ENCODE measurements around the gene GMPPA.

DNA sequence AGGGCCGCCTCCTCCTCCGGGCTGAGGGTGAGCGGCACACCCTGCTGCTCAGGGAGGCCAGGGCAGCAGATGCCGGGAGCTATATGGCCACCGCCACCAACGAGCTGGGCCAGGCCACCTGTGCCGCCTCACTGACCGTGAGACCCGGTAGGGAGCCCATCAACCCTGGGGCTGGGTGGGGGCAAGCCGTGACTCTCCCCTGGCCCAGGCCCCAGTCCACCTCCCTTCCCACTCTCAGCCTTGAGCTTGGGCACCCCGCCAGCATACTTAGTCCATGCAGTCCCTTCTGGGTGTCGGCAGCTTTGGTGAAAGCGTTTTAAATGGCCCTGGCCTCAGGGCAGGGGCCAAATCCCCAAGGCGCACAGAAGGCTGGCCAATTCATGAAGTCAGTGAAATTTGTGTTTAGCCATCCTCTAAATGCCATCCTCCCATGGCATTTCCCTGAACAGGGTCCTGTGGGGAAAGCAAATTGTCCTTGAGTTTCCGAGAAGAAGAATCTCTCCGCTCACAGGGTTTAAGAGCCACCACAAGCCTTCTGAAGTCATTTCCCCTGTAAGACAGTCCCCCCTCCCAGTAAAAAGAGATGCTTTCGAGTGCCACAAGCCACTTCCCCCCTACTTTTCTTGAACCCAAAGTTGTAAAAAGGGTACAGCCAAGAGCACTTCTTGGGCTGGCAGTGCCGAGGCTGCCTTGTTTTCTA is 46.9 kb upstream of the GMPPA start:
- TF ChIP-seq, protein P1, sequence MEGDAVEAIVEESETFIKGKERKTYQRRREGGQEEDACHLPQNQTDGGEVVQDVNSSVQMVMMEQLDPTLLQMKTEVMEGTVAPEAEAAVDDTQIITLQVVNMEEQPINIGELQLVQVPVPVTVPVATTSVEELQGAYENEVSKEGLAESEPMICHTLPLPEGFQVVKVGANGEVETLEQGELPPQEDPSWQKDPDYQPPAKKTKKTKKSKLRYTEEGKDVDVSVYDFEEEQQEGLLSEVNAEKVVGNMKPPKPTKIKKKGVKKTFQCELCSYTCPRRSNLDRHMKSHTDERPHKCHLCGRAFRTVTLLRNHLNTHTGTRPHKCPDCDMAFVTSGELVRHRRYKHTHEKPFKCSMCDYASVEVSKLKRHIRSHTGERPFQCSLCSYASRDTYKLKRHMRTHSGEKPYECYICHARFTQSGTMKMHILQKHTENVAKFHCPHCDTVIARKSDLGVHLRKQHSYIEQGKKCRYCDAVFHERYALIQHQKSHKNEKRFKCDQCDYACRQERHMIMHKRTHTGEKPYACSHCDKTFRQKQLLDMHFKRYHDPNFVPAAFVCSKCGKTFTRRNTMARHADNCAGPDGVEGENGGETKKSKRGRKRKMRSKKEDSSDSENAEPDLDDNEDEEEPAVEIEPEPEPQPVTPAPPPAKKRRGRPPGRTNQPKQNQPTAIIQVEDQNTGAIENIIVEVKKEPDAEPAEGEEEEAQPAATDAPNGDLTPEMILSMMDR (IDR thresholded peaks at IDR 0.05): no peak
- TF ChIP-seq, protein P2, sequence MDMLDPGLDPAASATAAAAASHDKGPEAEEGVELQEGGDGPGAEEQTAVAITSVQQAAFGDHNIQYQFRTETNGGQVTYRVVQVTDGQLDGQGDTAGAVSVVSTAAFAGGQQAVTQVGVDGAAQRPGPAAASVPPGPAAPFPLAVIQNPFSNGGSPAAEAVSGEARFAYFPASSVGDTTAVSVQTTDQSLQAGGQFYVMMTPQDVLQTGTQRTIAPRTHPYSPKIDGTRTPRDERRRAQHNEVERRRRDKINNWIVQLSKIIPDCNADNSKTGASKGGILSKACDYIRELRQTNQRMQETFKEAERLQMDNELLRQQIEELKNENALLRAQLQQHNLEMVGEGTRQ (CRISPR knock-in tag; IDR thresholded peaks at IDR 0.05): no peak
- TF ChIP-seq, protein P3, sequence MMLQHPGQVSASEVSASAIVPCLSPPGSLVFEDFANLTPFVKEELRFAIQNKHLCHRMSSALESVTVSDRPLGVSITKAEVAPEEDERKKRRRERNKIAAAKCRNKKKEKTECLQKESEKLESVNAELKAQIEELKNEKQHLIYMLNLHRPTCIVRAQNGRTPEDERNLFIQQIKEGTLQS (CRISPR knock-in tag; conservative IDR thresholded peaks at IDR 0.05): no peak
- TF ChIP-seq SP1 (CRISPR knock-in tag; conservative IDR thresholded peaks at IDR 0.05) (no peak), NR1H2 (CRISPR knock-in tag; IDR thresholded peaks at IDR 0.05) (no peak)
- TF ChIP-seq, protein P4, sequence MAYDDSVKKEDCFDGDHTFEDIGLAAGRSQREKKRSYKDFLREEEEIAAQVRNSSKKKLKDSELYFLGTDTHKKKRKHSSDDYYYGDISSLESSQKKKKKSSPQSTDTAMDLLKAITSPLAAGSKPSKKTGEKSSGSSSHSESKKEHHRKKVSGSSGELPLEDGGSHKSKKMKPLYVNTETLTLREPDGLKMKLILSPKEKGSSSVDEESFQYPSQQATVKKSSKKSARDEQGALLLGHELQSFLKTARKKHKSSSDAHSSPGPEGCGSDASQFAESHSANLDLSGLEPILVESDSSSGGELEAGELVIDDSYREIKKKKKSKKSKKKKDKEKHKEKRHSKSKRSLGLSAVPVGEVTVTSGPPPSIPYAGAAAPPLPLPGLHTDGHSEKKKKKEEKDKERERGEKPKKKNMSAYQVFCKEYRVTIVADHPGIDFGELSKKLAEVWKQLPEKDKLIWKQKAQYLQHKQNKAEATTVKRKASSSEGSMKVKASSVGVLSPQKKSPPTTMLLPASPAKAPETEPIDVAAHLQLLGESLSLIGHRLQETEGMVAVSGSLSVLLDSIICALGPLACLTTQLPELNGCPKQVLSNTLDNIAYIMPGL (CRISPR knock-in tag; IDR thresholded peaks at IDR 0.05): no peak
